ENCODE measurements around the gene POLR2A.
A peak's percentile ranks its signal among the peaks of the same experiment; 100 is the strongest.
"Not testable (repeated sequence)": the region's sequence is repeated elsewhere in the genome, so short reads cannot be mapped to it uniquely, and the experiment has no call there.

POLR2A gene

GRCh38 chr17:7479213-7480088 lies 4.7 kb upstream of the POLR2A start, which contains the start of gene ZBTB4:
Gene ZBTB4, minus strand, starts transcription at chr17:7479631. Its CDS starts 12,830 bp downstream, at chr17:7466801.
- DNase-seq = peak; percentile 63

GRCh38 chr17:7480089-7480384 lies 4.1 kb upstream of the POLR2A start:
- DNase-seq = peak; percentile 69

- not testable (repeated sequence) for DNase-seq
These were observed 2.9 kb upstream of the POLR2A start, which contains the start of gene SLC35G6 for GRCh38 chr17:7481275-7481674. Gene SLC35G6, plus strand, starts transcription at chr17:7481446. Its CDS starts 71 bp downstream, at chr17:7481517.

GRCh38 chr17:7481842-7482741 lies 2.1 kb upstream of the POLR2A start:
- DNase-seq = not testable (repeated sequence)

- DNase-seq = not testable (repeated sequence)
These were observed 1.5 kb upstream of the POLR2A start for GRCh38 chr17:7482742-7483088.

GRCh38 chr17:7483255-7484066 lies 705 bp upstream of the POLR2A start:
- peak; percentile 97 for DNase-seq

GRCh38 chr17:7484919-7485377 lies 782 bp downstream of the POLR2A start:
- no peak for DNase-seq

- no peak for DNase-seq
These were observed 2.0 kb downstream of the POLR2A start for GRCh38 chr17:7486181-7486580.

- DNase-seq = no peak
These were observed 6.0 kb downstream of the POLR2A start for GRCh38 chr17:7490144-7490543.

- DNase-seq = no peak
These were observed 7.4 kb downstream of the POLR2A start for GRCh38 chr17:7491583-7491982.

- no peak for DNase-seq
These were observed 9.8 kb downstream of the POLR2A start for GRCh38 chr17:7493941-7494340.

- no peak for DNase-seq
These were observed 11.8 kb downstream of the POLR2A start for GRCh38 chr17:7495906-7496434.

GRCh38 chr17:7496470-7497183 lies 12.5 kb downstream of the POLR2A start:
- DNase-seq = no peak

- no peak for DNase-seq
These were observed 13.1 kb downstream of the POLR2A start for GRCh38 chr17:7497228-7497627.

GRCh38 chr17:7497636-7498035 lies 13.5 kb downstream of the POLR2A start:
- DNase-seq = no peak

GRCh38 chr17:7499161-7499560 lies 15.0 kb downstream of the POLR2A start:
- DNase-seq = no peak

GRCh38 chr17:7501729-7502128 lies 17.6 kb downstream of the POLR2A start:
- no peak for DNase-seq

GRCh38 chr17:7502171-7502847 lies 18.1 kb downstream of the POLR2A start:
- DNase-seq = no peak

GRCh38 chr17:7502987-7503386 lies 18.8 kb downstream of the POLR2A start:
- DNase-seq = no peak

- no peak for DNase-seq
These were observed 19.4 kb downstream of the POLR2A start for GRCh38 chr17:7503521-7503920.

GRCh38 chr17:7508145-7508544 lies 24.0 kb downstream of the POLR2A start:
- DNase-seq = no peak

Measured in NCI-H2171 treated with DMSO at 0.1 percent for 48 hours (cell line).